Measurements from ENCODE around the gene SYT6. TPM values are rescaled to one million over a fixed set of nuclear protein-coding genes. Genes with fewer than 3 reads are reported as not detected.

Gene SYT6
- total RNA-seq, 4 donors from 2014 or later, result 0.29 to 0.55 TPM; not detected in 2

DNA sequence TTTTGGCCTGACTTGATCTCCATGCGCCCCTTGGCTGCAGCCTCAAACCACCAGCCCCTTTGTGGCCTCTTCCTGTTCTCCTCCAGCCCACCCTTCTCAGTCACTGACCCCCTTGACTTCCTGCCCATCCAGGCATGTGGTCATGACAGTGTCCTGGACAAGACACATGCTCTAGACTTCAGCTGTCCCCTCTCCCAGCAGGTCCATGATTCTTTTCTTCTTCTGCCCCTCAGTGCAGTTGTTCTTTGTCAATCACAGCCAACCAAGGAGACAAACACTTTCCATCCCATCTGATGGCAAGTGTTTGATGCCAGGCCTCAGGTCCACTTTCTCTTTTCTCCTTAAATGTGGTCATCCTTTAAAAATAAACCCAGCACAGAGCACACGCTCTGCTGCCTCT lies 49.7 kb downstream of the SYT6 start:
- Histone ChIP-seq H3K36me3 (no peaks in the 10 kb centered on the region), H3K9me3 (no peaks in the 10 kb centered on the region), H3K4me3 (no peak overlapping the region), H3K27ac (no peak overlapping the region), H3K27me3 (no peaks in the 10 kb centered on the region), H3K4me1 (no peaks in the 10 kb centered on the region)
- TF ChIP-seq, protein P1, sequence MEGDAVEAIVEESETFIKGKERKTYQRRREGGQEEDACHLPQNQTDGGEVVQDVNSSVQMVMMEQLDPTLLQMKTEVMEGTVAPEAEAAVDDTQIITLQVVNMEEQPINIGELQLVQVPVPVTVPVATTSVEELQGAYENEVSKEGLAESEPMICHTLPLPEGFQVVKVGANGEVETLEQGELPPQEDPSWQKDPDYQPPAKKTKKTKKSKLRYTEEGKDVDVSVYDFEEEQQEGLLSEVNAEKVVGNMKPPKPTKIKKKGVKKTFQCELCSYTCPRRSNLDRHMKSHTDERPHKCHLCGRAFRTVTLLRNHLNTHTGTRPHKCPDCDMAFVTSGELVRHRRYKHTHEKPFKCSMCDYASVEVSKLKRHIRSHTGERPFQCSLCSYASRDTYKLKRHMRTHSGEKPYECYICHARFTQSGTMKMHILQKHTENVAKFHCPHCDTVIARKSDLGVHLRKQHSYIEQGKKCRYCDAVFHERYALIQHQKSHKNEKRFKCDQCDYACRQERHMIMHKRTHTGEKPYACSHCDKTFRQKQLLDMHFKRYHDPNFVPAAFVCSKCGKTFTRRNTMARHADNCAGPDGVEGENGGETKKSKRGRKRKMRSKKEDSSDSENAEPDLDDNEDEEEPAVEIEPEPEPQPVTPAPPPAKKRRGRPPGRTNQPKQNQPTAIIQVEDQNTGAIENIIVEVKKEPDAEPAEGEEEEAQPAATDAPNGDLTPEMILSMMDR (IDR thresholded peaks at IDR 0.05), result no peak
- no peak for TF ChIP-seq POLR2A (IDR thresholded peaks at IDR 0.05)
- intact Hi-C loops (cut with DNase I; ENCODE audit: low total_unique reads), result no loop called here
- DNase-seq, result no peak

DNA sequence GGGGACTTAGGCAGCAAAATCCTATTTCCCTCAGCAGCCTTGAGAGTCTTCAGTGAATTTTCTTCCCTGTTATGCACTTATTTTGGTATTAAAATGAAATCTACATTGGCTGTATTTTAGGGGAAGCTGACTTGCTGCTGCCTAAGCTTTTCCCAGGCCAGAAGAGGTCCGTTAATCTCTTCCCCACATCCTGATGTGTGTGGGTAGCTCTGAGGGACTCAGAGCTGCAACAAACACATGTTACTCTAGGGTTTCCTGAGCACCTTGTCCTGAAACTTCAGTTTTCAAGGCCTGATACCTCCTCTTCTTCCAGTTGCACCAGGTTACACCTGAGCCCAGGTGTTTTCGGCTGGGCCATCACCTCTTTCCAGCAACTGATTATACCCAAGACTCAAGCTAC lies 51.5 kb downstream of the SYT6 start:
- H3K27ac ChIP-seq, result no peak overlapping the region
- no peaks in the 10 kb centered on the region for H3K36me3 ChIP-seq
- TF ChIP-seq, protein P1 (IDR thresholded peaks at IDR 0.05), result no peak
- no peak for TF ChIP-seq POLR2A (IDR thresholded peaks at IDR 0.05)
- H3K4me3 ChIP-seq, result no peak overlapping the region
- intact Hi-C loops (cut with DNase I; ENCODE audit: low total_unique reads), result no loop called here
- DNase-seq, result no peak
- no peaks in the 10 kb centered on the region for H3K4me1 ChIP-seq
- H3K27me3 ChIP-seq, result no peaks in the 10 kb centered on the region
- no peaks in the 10 kb centered on the region for H3K9me3 ChIP-seq

DNA sequence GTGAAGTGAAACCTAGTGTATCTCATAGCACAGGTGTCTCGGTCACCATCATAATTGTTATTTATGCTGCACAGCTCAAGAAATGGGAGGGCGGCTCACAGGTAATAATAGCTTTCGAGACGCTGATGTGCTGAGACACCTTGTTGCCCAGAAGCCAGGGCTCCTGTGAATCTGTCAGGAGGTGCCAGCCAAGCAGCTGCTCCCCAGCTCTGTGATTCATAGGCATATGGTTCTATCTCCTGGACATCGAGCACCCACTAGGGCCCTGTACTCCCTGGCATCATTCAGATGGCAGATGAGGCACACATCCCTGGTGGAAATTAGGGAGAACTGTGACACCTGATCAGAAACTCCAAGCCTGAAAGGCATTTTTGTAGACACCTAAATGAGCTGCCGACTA lies 53.5 kb downstream of the SYT6 start:
- no peak overlapping the region for H3K4me3 ChIP-seq
- no peak overlapping the region for H3K27ac ChIP-seq
- intact Hi-C loops (cut with DNase I; ENCODE audit: low total_unique reads), result no loop called here
- no peaks in the 10 kb centered on the region for H3K4me1 ChIP-seq
- H3K27me3 ChIP-seq, result no peaks in the 10 kb centered on the region
- DNase-seq, result no peak
- no peak for TF ChIP-seq POLR2A (IDR thresholded peaks at IDR 0.05)
- TF ChIP-seq, protein P1 (IDR thresholded peaks at IDR 0.05), result no peak
- no peaks in the 10 kb centered on the region for H3K9me3 ChIP-seq
- H3K36me3 ChIP-seq, result no peaks in the 10 kb centered on the region

DNA sequence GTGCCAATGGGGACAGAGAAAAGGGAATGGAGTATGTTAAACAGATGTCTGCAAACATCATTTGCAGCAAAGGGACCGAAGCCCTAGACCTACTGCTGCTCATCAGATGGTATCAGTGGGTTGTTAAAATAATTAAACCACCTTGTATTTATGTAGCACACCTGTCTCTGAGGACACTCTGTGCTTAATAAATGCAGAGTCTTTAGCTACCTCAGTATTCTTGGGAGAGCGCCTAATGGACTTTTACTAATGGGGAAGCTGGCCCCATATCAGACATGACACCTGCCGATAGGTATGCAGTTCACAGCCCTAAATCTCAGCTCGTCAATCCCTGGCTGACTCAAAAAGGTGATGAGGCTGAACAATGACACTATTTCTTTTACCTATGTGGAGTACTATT lies 54.4 kb downstream of the SYT6 start:
- intact Hi-C loops (cut with DNase I; ENCODE audit: low total_unique reads), result no loop called here
- Histone ChIP-seq H3K27me3 (no peaks in the 10 kb centered on the region), H3K9me3 (no peaks in the 10 kb centered on the region), H3K27ac (no peak overlapping the region), H3K4me1 (no peaks in the 10 kb centered on the region), H3K4me3 (no peak overlapping the region), H3K36me3 (no peaks in the 10 kb centered on the region)
- no peak for DNase-seq
- TF ChIP-seq, protein P1 (IDR thresholded peaks at IDR 0.05), result no peak
- no peak for TF ChIP-seq POLR2A (IDR thresholded peaks at IDR 0.05)

DNA sequence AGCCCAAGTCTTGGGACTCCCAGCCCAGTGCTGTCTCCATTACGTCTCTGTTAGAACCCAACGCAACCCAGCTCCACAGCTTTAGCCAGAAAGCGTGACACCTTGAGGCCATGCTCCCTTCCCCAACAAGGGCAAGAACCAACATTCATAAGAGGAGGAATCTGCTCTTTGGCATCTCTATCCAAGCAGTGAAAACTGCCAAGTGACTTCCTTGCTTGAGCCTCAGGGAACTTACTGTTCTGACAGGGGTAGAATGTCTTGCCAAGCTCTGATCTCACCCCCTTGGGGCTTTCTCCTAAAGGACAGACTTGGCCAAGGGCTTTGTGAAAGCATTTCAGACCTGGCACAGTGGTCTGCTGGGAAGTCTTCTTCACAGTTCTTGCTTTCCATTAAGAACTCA lies 56.6 kb downstream of the SYT6 start:
- Histone ChIP-seq H3K9me3 (no peaks in the 10 kb centered on the region), H3K4me1 (no peaks in the 10 kb centered on the region), H3K36me3 (no peaks in the 10 kb centered on the region), H3K27me3 (no peaks in the 10 kb centered on the region), H3K4me3 (no peak overlapping the region), H3K27ac (no peak overlapping the region)
- no peak for TF ChIP-seq POLR2A (IDR thresholded peaks at IDR 0.05)
- TF ChIP-seq, protein P1 (IDR thresholded peaks at IDR 0.05), result no peak
- intact Hi-C loops (cut with DNase I; ENCODE audit: low total_unique reads), result no loop called here
- DNase-seq, result no peak

Measured in uterus (tissue), 4 donors.